ENCODE data around the gene KRT79.
A peak's percentile ranks its signal among the peaks of the same experiment; 100 is the strongest.
"Not testable (repeated sequence)": the region's sequence is repeated elsewhere in the genome, so short reads cannot be mapped to it uniquely, and the experiment has no call there.

KRT79 gene

GRCh38 chr12:52801773-52802172 lies 32.3 kb downstream of the KRT79 start:
- no peak for DNase-seq

DNA sequence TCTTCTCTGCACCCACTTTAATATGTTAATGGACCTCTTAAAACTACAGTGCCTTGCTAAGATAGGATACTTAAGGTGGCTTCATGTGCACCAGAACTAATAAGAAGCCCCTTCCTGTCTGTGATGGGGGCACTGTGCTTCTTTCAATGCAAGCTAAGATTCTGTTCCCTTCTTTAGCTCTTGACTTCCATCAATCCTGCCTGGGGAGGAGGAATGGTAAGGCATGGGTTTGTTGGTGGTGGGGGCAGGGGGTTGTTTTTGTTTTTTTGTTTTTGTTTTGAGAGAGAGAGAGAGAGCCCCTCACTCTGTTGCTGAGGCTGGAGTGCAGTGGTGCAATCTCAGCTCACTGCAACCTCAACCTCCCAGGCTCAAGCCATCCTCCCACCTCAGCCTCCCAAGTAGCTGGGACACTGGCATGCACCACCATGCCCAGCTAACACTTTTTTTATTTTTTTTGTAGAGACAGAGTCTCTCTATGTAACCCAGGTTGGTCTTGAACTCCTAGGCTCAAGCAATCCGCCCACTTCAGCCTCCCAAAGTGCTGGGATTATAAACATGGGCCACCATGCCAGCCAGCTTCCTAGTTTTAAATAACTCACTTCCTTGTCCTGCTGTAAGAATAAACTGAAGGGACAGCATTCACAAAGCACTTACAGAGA lies 33.7 kb downstream of the KRT79 start:
- no peak for DNase-seq

DNA sequence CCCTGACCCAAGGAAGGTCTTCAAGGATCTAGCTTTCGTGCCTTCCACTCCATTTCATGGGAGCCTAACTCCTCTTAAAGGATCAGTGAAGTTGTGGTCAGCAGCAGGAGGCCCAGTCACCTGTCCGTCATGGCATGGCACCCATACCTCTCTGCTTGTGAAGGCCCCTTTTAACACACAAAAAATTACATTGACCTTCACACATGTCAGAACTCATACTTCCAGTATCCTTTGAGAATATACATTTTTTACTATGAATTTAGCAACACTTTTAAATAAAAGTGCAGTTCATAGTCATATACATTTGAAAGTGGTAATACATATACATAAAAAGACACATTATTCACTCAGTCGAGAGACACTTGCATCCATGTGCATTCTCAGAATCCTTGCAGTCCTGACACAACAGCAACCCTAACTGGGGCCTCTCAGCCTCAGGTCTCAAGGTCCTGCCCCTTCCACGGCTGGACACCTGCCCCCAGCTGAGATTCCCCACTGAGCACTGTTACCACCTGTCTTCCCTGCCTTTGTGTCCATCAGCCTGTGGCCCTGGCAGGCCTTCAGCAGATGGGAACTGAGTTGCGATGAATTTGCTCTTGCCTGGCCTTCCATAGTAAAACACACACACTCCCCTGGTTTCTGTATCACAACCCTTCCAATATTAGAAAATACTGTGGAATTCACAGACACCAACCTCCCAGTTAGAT lies 34.5 kb downstream of the KRT79 start:
- DNase-seq: no peak

DNA sequence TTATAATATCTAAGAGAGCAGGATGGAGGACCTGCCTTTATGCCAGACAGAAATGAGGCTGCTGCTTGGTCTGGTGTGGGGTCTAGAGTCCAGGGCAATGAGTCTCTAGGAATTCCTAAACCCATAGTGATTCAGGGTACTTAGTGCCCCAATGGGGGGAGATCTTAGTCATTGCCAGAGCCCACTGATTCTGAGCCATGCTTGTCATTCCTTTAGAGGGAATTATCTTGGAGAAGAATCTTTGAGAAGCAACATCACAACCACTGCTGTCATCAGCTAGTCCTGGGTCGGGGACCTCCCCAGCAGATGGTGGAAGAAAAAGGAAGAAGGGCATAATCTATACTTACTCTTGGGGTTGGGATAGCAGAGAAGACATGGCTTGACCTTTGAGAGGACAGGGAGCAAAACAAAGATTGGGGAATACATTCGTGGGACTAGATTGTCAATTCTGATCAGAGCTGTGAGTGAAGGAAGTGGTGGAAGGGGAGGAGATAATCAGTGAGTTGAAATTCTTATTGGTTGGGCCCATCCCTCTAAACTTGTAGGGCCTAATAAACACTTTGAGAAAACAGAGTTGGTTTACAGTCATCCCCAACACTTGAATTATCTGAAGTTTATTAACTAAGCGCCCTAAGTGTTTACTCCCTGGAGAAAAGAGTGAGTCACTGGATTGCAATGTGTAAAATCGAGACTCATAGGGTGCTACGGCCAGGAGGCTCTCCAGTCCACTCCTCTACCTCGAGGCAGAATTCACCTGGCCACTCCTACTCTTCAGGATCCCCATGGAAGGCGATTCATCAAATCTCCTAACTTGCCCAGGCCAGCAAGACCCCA lies 35.2 kb downstream of the KRT79 start:
- DNase-seq: peak; percentile 82

- peak; percentile 84 for DNase-seq
Observed at GRCh38 chr12:52798003-52798670, 36.0 kb downstream of the KRT79 start.

DNA sequence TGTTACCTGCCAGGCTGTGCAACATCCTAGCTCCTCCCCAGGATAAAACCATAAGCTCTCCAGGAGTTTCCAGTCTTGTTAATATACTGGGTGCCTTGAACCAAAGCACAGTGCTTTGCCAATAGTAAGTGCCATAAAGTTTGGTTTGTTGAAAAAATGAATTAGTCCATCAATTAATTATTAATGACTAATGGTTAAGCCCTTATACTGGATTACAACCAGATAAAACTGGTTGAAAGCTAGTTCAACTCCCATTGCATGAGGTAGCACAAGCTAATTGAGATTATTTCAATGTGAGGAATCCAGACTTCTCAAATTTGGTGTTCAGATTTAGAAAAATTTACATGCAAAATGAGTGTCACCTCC lies 36.6 kb downstream of the KRT79 start:
- DNase-seq: no peak

- no peak for DNase-seq
Observed at GRCh38 chr12:52796839-52797528, 37.1 kb downstream of the KRT79 start.

DNA sequence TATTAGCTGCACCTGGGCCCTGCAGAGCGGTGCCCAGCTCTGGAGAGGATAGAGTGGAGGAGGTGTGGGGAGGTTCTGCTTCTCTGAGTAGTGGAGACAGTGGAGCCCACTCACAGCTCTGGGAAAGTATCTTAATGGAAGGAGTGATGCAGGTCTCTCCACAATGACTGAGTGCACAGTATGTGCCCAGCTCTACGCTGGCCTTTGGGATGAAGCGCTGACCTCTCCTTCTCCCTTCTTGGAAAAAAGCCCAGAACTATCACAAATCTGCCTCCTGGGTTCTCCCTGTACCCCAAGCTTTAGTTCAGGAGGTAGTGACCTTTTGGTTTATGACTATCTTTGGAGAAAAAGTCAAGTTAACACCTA lies 37.7 kb downstream of the KRT79 start:
- no peak for DNase-seq

- no peak for DNase-seq
Observed at GRCh38 chr12:52795694-52796428, 38.2 kb downstream of the KRT79 start, which contains the start of gene KRT3. KRT3 (minus strand) TSS chr12:52796117; CDS start chr12:52796042, 75 bp downstream.

GRCh38 chr12:52795332-52795674 lies 38.8 kb downstream of the KRT79 start:
- not testable (repeated sequence) for DNase-seq

GRCh38 chr12:52794479-52795331 lies 39.4 kb downstream of the KRT79 start:
- DNase-seq: peak; percentile 67

GRCh38 chr12:52792185-52793029 lies 41.7 kb downstream of the KRT79 start:
- DNase-seq: no peak

DNA sequence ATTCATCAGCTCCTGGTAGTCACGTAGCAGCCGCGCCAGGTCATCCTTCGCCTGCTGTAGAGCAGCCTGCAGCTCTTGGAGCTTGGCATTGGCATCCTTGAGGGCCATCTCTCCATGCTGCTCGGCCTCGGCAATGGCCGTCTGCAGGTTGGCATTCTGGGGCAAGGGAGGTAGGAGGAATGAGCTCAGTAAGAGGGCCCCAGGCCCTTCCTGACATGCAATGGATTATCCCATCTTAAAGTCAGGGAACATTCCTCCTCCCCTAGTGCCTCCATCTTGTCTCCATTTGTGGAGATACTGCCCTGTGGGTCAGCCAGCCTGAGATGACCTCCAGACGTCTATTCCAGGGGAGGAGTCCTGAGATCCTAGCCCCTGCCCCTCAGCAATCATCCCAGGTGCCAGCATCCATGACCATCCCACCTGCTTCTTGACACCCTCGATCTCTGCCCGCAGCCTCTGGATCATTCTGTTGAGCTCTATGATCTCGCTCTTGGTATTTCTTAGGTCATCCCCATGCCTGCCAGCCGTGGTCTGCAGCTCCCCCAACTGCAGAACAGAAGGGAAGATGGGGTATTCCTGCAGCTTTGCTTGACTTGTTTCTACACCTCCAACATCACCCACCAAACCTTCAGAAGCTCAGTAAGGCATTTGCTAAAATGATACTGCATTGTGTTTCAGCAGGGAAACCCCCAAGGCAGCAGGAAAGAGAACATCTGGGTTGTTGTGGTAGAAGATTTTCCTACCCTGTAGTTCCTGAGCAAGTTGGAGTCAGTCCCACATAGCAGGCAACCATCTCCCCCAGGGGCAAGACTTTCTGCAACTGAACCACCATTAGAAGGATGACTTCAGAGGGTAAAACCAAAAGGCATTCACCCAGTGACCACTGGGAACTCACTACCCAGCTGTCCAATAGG lies 42.6 kb downstream of the KRT79 start:
- no peak for DNase-seq

DNA sequence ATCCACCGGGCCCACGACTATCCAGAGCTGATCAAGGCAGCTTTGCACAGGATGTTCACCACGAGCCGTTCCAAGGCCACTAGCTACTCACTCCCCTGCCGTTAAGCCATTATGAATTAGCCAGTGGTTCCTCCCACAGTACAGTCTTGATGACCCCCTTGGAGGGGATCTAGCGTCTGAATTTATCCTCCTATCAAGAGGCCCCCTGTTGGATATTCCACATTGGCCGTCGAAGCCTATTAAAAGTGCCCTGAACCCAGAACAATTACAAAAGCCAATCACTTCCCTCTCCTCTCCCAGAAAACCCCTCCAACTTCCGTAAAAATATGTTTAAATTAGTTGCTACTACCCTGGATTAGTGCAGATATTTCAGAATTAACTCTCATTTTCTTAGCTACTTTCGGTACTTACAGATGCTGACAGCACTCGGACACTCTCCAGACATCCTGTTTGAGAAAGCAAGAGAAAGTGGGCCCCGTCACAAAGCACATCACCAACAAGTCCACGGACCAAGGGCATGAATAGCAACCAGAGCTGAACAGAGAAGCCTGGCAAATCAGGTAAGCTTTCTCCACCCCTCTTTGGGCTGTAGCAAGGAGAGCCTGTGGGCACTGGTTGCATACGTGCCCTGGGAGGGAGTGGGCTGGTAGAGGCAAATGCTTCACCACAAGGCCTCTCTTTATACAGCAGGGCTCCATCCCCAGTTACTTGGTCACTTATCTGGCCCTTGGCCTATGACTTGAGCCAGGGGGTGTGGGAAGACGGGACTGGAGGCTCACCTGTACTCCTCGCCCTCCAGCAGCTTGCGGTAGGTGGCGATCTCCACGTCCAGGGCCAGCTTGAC lies 43.5 kb downstream of the KRT79 start:
- no peak for DNase-seq

DNA sequence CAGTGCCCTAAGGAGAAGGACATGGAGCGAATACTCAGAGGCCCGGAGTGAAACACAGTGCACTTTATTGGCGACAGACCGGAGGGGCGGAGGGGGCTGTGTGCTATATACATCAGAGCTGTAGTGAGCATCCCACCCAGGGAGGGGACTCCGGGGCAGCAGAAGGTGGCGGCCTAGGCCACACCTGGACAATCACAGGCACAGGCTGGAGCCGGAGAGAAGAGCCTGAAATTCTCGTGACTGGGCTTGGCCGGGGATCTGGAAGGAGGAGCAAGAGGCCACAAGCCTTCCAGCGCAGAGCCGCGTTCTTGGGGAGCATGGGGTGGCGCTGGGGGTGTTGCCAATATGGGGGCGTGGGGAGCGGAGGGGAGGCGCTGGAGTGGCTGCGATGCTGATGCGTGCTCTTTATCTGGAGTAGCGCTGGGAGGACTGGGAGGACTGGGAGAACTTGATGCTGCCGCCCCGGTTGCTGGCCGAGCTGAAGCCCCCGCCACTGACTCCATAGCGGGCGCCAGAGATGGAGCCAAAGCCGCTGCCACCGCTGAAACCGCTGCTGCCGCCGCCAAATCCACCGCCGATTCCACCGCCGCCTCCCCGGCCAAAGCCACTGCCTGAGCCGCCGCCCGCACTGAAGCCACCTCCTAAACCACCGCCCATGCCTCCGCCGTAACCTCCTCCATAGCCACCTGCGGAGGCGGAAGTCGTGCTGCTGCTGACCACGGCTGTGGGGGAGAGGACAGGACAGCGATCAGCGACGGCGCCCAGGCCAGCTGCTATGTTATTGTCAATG lies 44.3 kb downstream of the KRT79 start:
- DNase-seq: no peak

DNA sequence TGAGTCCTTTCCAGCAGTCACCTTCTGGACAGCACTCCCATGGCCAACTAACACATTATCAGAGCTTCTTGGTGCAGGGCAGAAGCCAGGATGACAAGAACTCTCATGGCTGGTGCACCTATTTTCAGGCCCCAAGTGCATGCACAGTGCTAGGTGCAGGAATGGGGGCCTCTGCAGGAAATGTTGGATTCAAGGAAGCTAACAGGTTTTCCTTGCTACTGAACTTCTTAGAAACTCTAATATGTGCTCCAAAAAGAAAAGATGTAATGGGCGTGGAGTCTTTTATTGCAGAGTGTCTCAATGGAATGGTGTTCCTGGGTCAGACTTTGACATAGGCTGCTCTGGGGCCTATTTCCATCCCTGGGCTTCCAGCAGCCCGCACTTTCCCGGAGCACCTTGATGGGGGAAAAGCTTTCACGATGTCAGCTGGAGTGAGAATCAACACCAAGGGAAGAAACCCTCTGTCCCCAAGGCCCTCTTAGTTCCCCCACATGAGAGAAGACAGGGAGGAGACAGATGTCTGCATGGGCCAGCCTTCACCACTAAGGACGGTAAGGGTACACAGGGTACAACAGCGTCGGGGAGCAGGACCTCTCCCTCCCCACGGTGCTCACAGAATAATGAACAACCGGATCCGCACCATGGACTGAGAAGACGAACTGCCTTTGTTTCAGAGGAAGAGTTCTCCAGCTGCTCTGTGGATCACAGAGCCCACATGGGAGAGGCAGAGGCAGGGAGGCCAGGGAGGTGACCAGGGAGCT lies 45.1 kb downstream of the KRT79 start:
- DNase-seq: no peak
